Transverse colon (tissue), 4 donors: ENCODE results near the gene PLCD4.

ENCODE experiments used
- EP300 ChIP-seq: sonication (generic); formaldehyde crosslinking; IDR thresholded peaks from one replicate; pipeline ENCODE4 v1.6.1; 2017; ENCODE audit warnings: antibody characterized with exemption, low read depth
- POLR2A ChIP-seq: fragments of 450-650 bp; IDR thresholded peaks from one replicate; pipeline ENCODE4 v1.6.1; 2016; ENCODE audit warnings: antibody characterized with exemption, mild to moderate bottlenecking, moderate library complexity
- POLR2AphosphoS5 ChIP-seq, 3 donors: sonication (generic); formaldehyde crosslinking; IDR thresholded peaks; one replicate each; pipeline ENCODE4 v1.6.1; 2016; ENCODE audit warnings: antibody characterized with exemption in 3 of 3
- TF ChIP-seq, protein P1 (sequence below), 5 experiments: fragments of 200-600 bp in 3 of 5; fragments of 450-650 bp in 2 of 5; sonication (generic) in 3 of 5; IDR thresholded peaks; 1 replicate in 2 of 5; 2 replicates in 3 of 5; pipeline ENCODE4 v1.5.1; 2016 to 2017; ENCODE audit warnings: antibody characterized with exemption in 5 of 5, inconsistent platforms in 3 of 5, mild to moderate bottlenecking in 2 of 5, moderate library complexity in 1 of 5

DNA sequence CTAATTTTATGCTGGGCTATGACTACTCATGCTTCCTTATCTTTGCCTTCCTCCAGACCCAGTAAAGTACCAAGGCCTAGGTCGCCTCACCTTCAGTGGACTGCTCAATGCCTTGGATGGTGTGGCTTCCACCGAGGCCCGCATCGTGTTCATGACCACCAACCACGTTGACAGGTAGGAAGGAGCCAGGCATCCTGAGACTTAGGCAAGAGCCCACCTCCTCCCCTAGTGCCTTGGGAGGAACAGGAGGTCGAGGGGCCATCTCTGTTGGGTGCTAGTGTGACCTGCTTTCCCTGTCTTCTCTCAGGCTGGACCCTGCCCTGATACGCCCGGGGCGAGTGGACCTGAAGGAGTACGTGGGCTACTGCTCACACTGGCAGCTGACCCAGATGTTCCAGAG is 55.1 kb downstream of the PLCD4 start:
- TF ChIP-seq POLR2AphosphoS5 (IDR thresholded peaks at IDR 0.05) (no peak), POLR2A (no peak), EP300 (no peak)
- TF ChIP-seq, protein P1, sequence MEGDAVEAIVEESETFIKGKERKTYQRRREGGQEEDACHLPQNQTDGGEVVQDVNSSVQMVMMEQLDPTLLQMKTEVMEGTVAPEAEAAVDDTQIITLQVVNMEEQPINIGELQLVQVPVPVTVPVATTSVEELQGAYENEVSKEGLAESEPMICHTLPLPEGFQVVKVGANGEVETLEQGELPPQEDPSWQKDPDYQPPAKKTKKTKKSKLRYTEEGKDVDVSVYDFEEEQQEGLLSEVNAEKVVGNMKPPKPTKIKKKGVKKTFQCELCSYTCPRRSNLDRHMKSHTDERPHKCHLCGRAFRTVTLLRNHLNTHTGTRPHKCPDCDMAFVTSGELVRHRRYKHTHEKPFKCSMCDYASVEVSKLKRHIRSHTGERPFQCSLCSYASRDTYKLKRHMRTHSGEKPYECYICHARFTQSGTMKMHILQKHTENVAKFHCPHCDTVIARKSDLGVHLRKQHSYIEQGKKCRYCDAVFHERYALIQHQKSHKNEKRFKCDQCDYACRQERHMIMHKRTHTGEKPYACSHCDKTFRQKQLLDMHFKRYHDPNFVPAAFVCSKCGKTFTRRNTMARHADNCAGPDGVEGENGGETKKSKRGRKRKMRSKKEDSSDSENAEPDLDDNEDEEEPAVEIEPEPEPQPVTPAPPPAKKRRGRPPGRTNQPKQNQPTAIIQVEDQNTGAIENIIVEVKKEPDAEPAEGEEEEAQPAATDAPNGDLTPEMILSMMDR (IDR thresholded peaks at IDR 0.05) = no peak
